Stimulated activated CD4-positive, alpha-beta T cell treated with anti-CD3 and anti-CD28 coated beads, Interleukin-1b, Interleukin-23, amount 100 ng/mL, for 4 hours (primary cell): Measurements from ENCODE around the gene DPEP3.
"Not testable (repeated sequence)": the region's sequence is repeated elsewhere in the genome, so short reads cannot be mapped to it uniquely, and the experiment has no call there.

Experiments used
- DNase-seq, 2 donors: peaks; one replicate each; pipeline ENCODE4 v3.0.0-alpha.2; 2020; ENCODE audit warnings: low read depth in 2 of 2

DPEP3 gene

GRCh38 chr16:67979955-67980678 lies at the start of gene DPEP3:
TSS of gene DPEP3 (minus strand) at chr16:67980499. CDS start at chr16:67980380, 119 bp downstream.
- DNase-seq = no peak

GRCh38 chr16:68028996-68029395 lies 48.7 kb upstream of the DPEP3 start:
- no peak for DNase-seq

GRCh38 chr16:68022728-68023537 lies 42.6 kb upstream of the DPEP3 start, which contains the start of the genes DDX28 and DUS2:
TSS of gene DDX28 (minus strand) at chr16:68023232. CDS start at chr16:68023202, 30 bp downstream.
TSS of gene DUS2 (plus strand) at chr16:68023284. CDS start at chr16:68038024, 14,740 bp downstream.
- peak; percentile 91 to 92 for DNase-seq

- peak in 1 of 2 donors; percentile 15 for DNase-seq
These were observed 42.0 kb upstream of the DPEP3 start for GRCh38 chr16:68022278-68022727.

GRCh38 chr16:68021490-68021889 lies 41.2 kb upstream of the DPEP3 start:
- DNase-seq = no peak

GRCh38 chr16:68019167-68019680 lies 38.9 kb upstream of the DPEP3 start:
- DNase-seq = no peak

- no peak for DNase-seq
These were observed 35.4 kb upstream of the DPEP3 start, which contains the start of gene DPEP2NB for GRCh38 chr16:68015681-68016080. TSS of gene DPEP2NB (minus strand) at chr16:68015911. CDS start at chr16:68015770, 141 bp downstream.

GRCh38 chr16:68013440-68013839 lies 33.1 kb upstream of the DPEP3 start:
- DNase-seq = no peak

- not testable (repeated sequence) for DNase-seq
These were observed 29.6 kb upstream of the DPEP3 start for GRCh38 chr16:68009872-68010271.

GRCh38 chr16:68009157-68009735 lies 28.9 kb upstream of the DPEP3 start:
- DNase-seq = no peak

- no peak for DNase-seq
These were observed 25.5 kb upstream of the DPEP3 start for GRCh38 chr16:68005786-68006286.

GRCh38 chr16:68005211-68005610 lies 24.9 kb upstream of the DPEP3 start:
- no peak for DNase-seq

- no peak for DNase-seq
These were observed 22.7 kb upstream of the DPEP3 start for GRCh38 chr16:68003031-68003430.

GRCh38 chr16:68000450-68000849 lies 20.2 kb upstream of the DPEP3 start:
- no peak for DNase-seq

GRCh38 chr16:67999985-68000384 lies 19.7 kb upstream of the DPEP3 start:
- DNase-seq = no peak

GRCh38 chr16:67998779-67999688 lies 18.7 kb upstream of the DPEP3 start, which contains the start of gene DPEP2:
TSS of gene DPEP2 (minus strand) at chr16:67999484. CDS start at chr16:67993212, 6,272 bp downstream.
- not testable (repeated sequence) for DNase-seq

- not testable (repeated sequence) for DNase-seq
These were observed 18.0 kb upstream of the DPEP3 start for GRCh38 chr16:67998231-67998778.

GRCh38 chr16:67996666-67997065 lies 16.4 kb upstream of the DPEP3 start:
- no peak for DNase-seq

- no peak for DNase-seq
These were observed 15.1 kb upstream of the DPEP3 start for GRCh38 chr16:67995423-67995822.

- not testable (repeated sequence) for DNase-seq
These were observed 13.7 kb upstream of the DPEP3 start for GRCh38 chr16:67994040-67994408.
